Mucosa of descending colon (tissue), 3 donors: ENCODE data around the gene PDE1C. TPM values are rescaled to one million over a fixed set of nuclear protein-coding genes. Genes with fewer than 3 reads are reported as not detected.

Experiments
- ATAC-seq: fragments of 200-7000 bp; cut with Tn5 transposase; one replicate; pipeline ENCODE4 v1.9.1; 2020; ENCODE audit warnings: mild to moderate bottlenecking, moderate library complexity
- DNase-seq, 3 donors: peaks; one replicate each; pipeline ENCODE4 v3.0.0-alpha.2; 2020
- H3K36me3 ChIP-seq: fragments of 200-600 bp; one replicate; pipeline ENCODE4 v1.8.0; 2021; ENCODE audit warnings: low read depth, mild to moderate bottlenecking
- H3K4me1 ChIP-seq: fragments of 200-600 bp; one replicate; pipeline ENCODE4 v1.8.0; 2021; ENCODE audit warnings: low read depth, mild to moderate bottlenecking
- H3K4me3 ChIP-seq: fragments of 200-600 bp; one replicate; pipeline ENCODE4 v1.8.0; 2021; ENCODE audit warnings: mild to moderate bottlenecking
- H3K9me3 ChIP-seq: fragments of 200-600 bp; one replicate; pipeline ENCODE4 v1.8.0; 2021; ENCODE audit warnings: mild to moderate bottlenecking
- intact Hi-C, 2 donors: fragments of 100-400 bp; cut with DNase I in 1 of 2; cut with micrococcal nuclease in 1 of 2; formaldehyde crosslinking; loops; one replicate each; pipeline versions ENCODE4 v1.11.0 to v1.11.1; 2022; cut with DNase I, micrococcal nuclease
- total RNA-seq, 3 donors: library from RNA; stranded (reverse); fragmentation: NEBNext Ultra II Directional in 2 of 3; extraction: Animal tissue kit (Norgen Biotek cat#: 25700) in 2 of 3; gene quantifications; one replicate each; pipeline versions ENCODE4 v1.2.1 to v1.2.4, GENCODE V29; 2021 to 2023
- TF ChIP-seq, protein P1 (sequence below): fragments of 200-600 bp; IDR thresholded peaks from one replicate; pipeline ENCODE4 v1.8.0; 2022; ENCODE audit warnings: antibody characterized with exemption, mild to moderate bottlenecking
- donor health status: DM: no; HTN: no; CAD: no; lungs with moderate emphysema.
- donor health status: DM: no; HTN: no; CAD: no.
- donor health status: DM: no; HTN: yes; CAD: no.

PDE1C gene
- total RNA-seq, 3 donors from 2014 or later, result 2.5 to 4.8 (median 2.5) TPM

- intact Hi-C loops, result no loop called here
- no peak for DNase-seq
- TF ChIP-seq, protein P1, sequence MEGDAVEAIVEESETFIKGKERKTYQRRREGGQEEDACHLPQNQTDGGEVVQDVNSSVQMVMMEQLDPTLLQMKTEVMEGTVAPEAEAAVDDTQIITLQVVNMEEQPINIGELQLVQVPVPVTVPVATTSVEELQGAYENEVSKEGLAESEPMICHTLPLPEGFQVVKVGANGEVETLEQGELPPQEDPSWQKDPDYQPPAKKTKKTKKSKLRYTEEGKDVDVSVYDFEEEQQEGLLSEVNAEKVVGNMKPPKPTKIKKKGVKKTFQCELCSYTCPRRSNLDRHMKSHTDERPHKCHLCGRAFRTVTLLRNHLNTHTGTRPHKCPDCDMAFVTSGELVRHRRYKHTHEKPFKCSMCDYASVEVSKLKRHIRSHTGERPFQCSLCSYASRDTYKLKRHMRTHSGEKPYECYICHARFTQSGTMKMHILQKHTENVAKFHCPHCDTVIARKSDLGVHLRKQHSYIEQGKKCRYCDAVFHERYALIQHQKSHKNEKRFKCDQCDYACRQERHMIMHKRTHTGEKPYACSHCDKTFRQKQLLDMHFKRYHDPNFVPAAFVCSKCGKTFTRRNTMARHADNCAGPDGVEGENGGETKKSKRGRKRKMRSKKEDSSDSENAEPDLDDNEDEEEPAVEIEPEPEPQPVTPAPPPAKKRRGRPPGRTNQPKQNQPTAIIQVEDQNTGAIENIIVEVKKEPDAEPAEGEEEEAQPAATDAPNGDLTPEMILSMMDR, result no peak
- ATAC-seq, result no peak
- no peak overlapping the region for H3K4me3 ChIP-seq
- H3K9me3 ChIP-seq, result no peaks in the 10 kb centered on the region
- H3K4me1 ChIP-seq, result no peaks in the 10 kb centered on the region
- H3K36me3 ChIP-seq, result no peaks in the 10 kb centered on the region
Measured at GRCh38 chr7:32025381-32026082, 44.7 kb downstream of the PDE1C start.

GRCh38 chr7:32023376-32023775 lies 46.8 kb downstream of the PDE1C start:
- Histone ChIP-seq H3K9me3 (no peaks in the 10 kb centered on the region), H3K36me3 (no peaks in the 10 kb centered on the region), H3K4me3 (no peak overlapping the region), H3K4me1 (no peaks in the 10 kb centered on the region)
- ATAC-seq (no peak), DNase-seq (no peak)
- TF ChIP-seq, protein P1, result no peak
- intact Hi-C loops, result no loop called here

DNA sequence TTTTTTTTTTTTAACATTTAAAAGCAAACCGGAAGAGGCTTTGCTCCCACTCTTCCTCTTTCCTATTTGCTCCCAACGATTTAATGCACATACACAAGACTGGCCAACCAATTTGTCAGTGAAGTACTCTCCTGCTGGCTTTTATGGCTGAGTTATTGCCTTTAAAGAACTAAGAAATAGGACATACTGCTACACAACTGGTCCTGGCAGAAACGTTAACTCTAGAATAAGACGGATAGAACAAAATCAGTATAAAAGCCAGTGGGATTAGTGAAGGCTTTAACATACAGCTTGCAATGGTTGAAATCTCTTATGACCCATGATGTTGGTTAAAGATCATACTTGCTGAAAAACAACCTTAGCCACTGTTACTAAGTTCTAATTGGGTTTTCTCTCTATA lies 47.2 kb downstream of the PDE1C start:
- intact Hi-C loops, result no loop called here
- H3K4me3 ChIP-seq, result no peak overlapping the region
- no peak for DNase-seq

DNA sequence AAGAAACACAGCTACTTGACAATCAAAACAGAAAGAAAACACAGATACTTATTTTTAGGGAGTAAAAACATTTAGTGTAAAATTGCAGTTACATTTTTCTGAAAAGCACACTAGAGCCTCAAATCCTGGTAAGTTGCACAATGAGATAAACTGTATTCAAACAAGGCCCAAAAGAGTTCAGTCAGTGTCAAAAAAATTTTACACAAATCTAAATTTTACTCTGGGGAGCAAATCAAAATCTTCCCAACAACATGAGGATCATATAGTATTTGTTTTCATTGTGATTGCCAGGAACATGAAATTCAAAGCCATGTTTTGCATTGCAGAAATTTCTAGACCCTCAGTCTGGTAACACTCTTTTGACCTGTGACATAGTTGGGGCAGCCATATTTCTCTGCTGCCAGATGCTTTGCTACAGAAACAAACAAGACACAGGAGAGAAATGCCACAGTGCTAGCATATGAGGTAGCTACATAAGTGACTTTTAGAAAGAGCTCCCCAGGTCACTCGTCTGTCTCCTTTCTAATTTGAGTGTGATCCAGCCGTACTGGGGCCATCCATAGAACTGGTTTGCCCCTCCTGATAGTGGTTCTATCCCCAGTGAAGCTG lies 49.6 kb downstream of the PDE1C start:
- no peaks in the 10 kb centered on the region for H3K4me1 ChIP-seq
- intact Hi-C loops, result no loop called here
- TF ChIP-seq, protein P1, result no peak
- no peaks in the 10 kb centered on the region for H3K36me3 ChIP-seq
- DNase-seq (no peak), ATAC-seq (no peak)
- no peak overlapping the region for H3K4me3 ChIP-seq
- H3K9me3 ChIP-seq, result no peaks in the 10 kb centered on the region

More for the DNA sequence above, 47.2 kb downstream of the PDE1C start:
- TF ChIP-seq, protein P1, result no peak
- H3K36me3 ChIP-seq, result no peaks in the 10 kb centered on the region
- no peak for ATAC-seq
- H3K4me1 ChIP-seq, result no peaks in the 10 kb centered on the region
- no peaks in the 10 kb centered on the region for H3K9me3 ChIP-seq

GRCh38 chr7:32018845-32019578 lies 51.2 kb downstream of the PDE1C start:
- DNase-seq, result no peak
- no peak for ATAC-seq
- TF ChIP-seq, protein P1, result no peak

More at GRCh38 chr7:32018845-32019578, 51.2 kb downstream of the PDE1C start:
- H3K9me3 ChIP-seq, result no peaks in the 10 kb centered on the region
- H3K36me3 ChIP-seq, result no peaks in the 10 kb centered on the region
- no peaks in the 10 kb centered on the region for H3K4me1 ChIP-seq
- intact Hi-C loops, result no loop called here
- H3K4me3 ChIP-seq, result no peak overlapping the region
